Activated CD8-positive, alpha-beta T cell treated with anti-CD3 and anti-CD28 coated beads for 36 hours (primary cell): ENCODE results near the gene APOBEC2. TPM values are rescaled to one million over a fixed set of nuclear protein-coding genes. Genes with fewer than 3 reads are reported as not detected.

Experiments
- ATAC-seq: fragments of 200-7000 bp; cut with Tn5 transposase; one replicate; pipeline ENCODE4 v1.10.0; 2021; ENCODE audit warnings: mild to moderate bottlenecking, moderate library complexity
- CTCF ChIA-PET: fragments of 350-600 bp; sonication (Branson Sonifier 250); formaldehyde crosslinking; loops from one replicate; lab custom pipeline; 2021; ENCODE audit warnings: antibody characterized with exemption; lab: Charles Lee
- POLR2A ChIA-PET: fragments of 350-600 bp; sonication (Branson Sonifier 250); formaldehyde crosslinking; loops from one replicate; lab custom pipeline; 2021; ENCODE audit warnings: antibody characterized with exemption; lab: Charles Lee
- DNase-seq: peaks from one replicate; pipeline ENCODE4 v3.0.0-alpha.2; 2020
- H3K27ac Mint-ChIP-seq: one replicate; pipeline ENCODE4 v1.8.0; 2021; ENCODE audit warnings: mild to moderate bottlenecking, mixed read lengths
- H3K27me3 Mint-ChIP-seq: one replicate; pipeline ENCODE4 v1.8.0; 2021; ENCODE audit warnings: mixed read lengths
- H3K36me3 Mint-ChIP-seq: one replicate; pipeline ENCODE4 v1.8.0; 2021; ENCODE audit warnings: low read depth, mixed read lengths
- H3K4me1 Mint-ChIP-seq: one replicate; pipeline ENCODE4 v1.8.0; 2021; ENCODE audit warnings: low read depth, mixed read lengths
- H3K4me3 Mint-ChIP-seq: one replicate; pipeline ENCODE4 v1.8.0; 2021; ENCODE audit warnings: mild to moderate bottlenecking, moderate library complexity, mixed read lengths
- H3K9me3 Mint-ChIP-seq: one replicate; pipeline ENCODE4 v1.8.0; 2021; ENCODE audit warnings: mixed read lengths
- CTCF ChIP-seq: fragments of 200-600 bp; IDR thresholded peaks from one replicate; pipeline ENCODE4 v1.8.0; 2022; ENCODE audit warnings: antibody characterized with exemption, mild to moderate bottlenecking
- intact Hi-C: fragments of 100-400 bp; cut with micrococcal nuclease; formaldehyde crosslinking; loops from one replicate; pipeline ENCODE4 v1.10.0; 2022
- total RNA-seq, 2 experiments: library from RNA; stranded (reverse); gene quantifications; one replicate each; pipeline ENCODE4 v1.2.3, GENCODE V29; 2021

Gene APOBEC2
- total RNA-seq, 2 experiments from 2014 or later = not detected

GRCh38 chr6:41027799-41028560, 25.0 kb upstream of the APOBEC2 start:
- TF ChIP-seq CTCF = peak; percentile 100
- H3K4me1 Mint-ChIP-seq = peaks cover 18% of the 10 kb centered on the region
- peak; percentile 81 for DNase-seq

GRCh38 chr6:41028561-41029412, 24.2 kb upstream of the APOBEC2 start:
- no peak for DNase-seq
- H3K27me3 Mint-ChIP-seq = no peaks in the 10 kb centered on the region
- H3K36me3 Mint-ChIP-seq = no peaks in the 10 kb centered on the region
- no peak for TF ChIP-seq CTCF
- H3K27ac Mint-ChIP-seq = peak overlapping the region; percentile 55
- H3K9me3 Mint-ChIP-seq = no peaks in the 10 kb centered on the region
- H3K4me1 Mint-ChIP-seq = peaks cover 18% of the 10 kb centered on the region
- ChIA-PET POLR2A (interaction anchor here (1.1 to 1.7 kb wide), 4 partner anchors 10 to 42 kb away, joined by 3 to 7 read pairs (median 4); no protein-coding TSS in a partner anchor), CTCF (interaction anchor here (0.7 to 5.8 kb wide), 34 partner anchors 8 to 700 kb away, joined by 3 to 48 read pairs (median 6); partner anchors contain the start of genes APOBEC2, NFYA, OARD1 and TSPO2)
- intact Hi-C loops = no loop called here
- peak; percentile 53 for ATAC-seq
- H3K4me3 Mint-ChIP-seq = peak overlapping the region; percentile 71

More at GRCh38 chr6:41027799-41028560, 25.0 kb upstream of the APOBEC2 start:
- CTCF ChIA-PET = interaction anchor here (0.7 to 5.8 kb wide), 37 partner anchors 9 to 699 kb away, joined by 3 to 48 read pairs (median 4); partner anchors contain the start of genes APOBEC2, NFYA, OARD1 and TSPO2
- Mint-ChIP-seq H3K9me3 (no peaks in the 10 kb centered on the region), H3K36me3 (no peaks in the 10 kb centered on the region), H3K27me3 (no peaks in the 10 kb centered on the region), H3K4me3 (peak overlapping the region; percentile 71), H3K27ac (peak overlapping the region; percentile 76)
- POLR2A ChIA-PET = interaction anchor here (1.1 to 1.7 kb wide), 3 partner anchors 9 to 43 kb away, joined by 3 to 7 read pairs (median 5); no protein-coding TSS in a partner anchor
- ATAC-seq = peak; percentile 92
- intact Hi-C loops = no loop called here

- H3K4me1 Mint-ChIP-seq = peaks cover 9% of the 10 kb centered on the region
- no peaks in the 10 kb centered on the region for H3K36me3 Mint-ChIP-seq
- no peaks in the 10 kb centered on the region for H3K9me3 Mint-ChIP-seq
- ATAC-seq (no peak), DNase-seq (no peak)
- no peak overlapping the region for H3K27ac Mint-ChIP-seq
- no peak overlapping the region for H3K4me3 Mint-ChIP-seq
- H3K27me3 Mint-ChIP-seq = no peaks in the 10 kb centered on the region
- ChIA-PET CTCF (no interaction called here), POLR2A (no interaction called here)
- TF ChIP-seq CTCF = no peak
- intact Hi-C loops = no loop called here
Measured at GRCh38 chr6:41032830-41033229, 20.2 kb upstream of the APOBEC2 start.

- DNase-seq = no peak
- no peak for TF ChIP-seq CTCF
- H3K27me3 Mint-ChIP-seq = no peaks in the 10 kb centered on the region
- no peak overlapping the region for H3K27ac Mint-ChIP-seq
- POLR2A ChIA-PET = no interaction called here
- H3K4me1 Mint-ChIP-seq = peaks cover 6% of the 10 kb centered on the region
- intact Hi-C loops = no loop called here
- no peak overlapping the region for H3K4me3 Mint-ChIP-seq
- H3K36me3 Mint-ChIP-seq = no peaks in the 10 kb centered on the region
- H3K9me3 Mint-ChIP-seq = no peaks in the 10 kb centered on the region
- CTCF ChIA-PET = no interaction called here
- no peak for ATAC-seq
Measured at GRCh38 chr6:41033776-41034175, 19.2 kb upstream of the APOBEC2 start.
